GM18870 (cell line): ENCODE data around the gene TSC22D2.

Source experiments
- ATAC-seq: cut with Tn5 transposase; IDR thresholded peaks from one replicate; pipeline ENCODE4 v1.9.1; 2021; ENCODE audit warnings: moderate library complexity; ENCODE audit not compliant: unreplicated experiment

TSC22D2 gene

DNA sequence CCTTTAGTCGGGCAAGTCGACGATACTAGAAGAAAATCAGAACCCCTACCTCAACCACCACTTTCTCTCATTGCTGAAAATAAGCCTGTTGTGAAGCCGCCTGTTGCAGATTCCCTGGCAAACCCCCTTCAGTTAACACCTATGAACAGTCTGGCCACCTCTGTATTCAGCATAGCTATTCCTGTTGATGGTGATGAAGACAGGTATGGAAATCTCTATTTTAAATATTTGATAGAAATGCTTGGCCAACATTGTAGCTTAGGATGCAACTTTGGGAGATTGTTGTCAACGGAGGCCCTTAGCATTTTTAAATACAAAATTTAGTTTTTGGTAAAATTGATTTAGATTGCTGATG lies 3.0 kb downstream of the TSC22D2 start:
- no peak for ATAC-seq

GRCh38 chr3:150411546-150411945 lies 3.4 kb downstream of the TSC22D2 start:
- ATAC-seq: no peak

DNA sequence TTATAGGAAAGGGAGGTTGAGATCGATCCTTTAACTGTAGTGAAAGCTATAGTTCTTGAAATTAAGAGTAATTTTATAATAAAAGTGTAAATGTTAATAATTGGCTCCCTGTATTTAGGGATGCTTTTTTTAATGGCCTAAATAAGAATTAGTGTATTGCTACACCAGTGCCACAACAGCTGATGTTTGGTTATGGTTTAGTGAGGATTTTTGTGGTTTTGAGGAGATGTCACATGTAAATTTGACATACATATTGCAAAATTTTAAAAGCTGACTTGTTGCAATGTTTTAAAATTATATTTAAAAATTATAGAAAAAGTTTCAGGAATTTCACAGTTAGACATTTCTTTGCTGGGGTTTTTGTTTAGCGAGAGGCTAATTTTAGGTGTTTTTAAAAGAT lies 3.9 kb downstream of the TSC22D2 start:
- no peak for ATAC-seq

GRCh38 chr3:150412561-150413231 lies 4.6 kb downstream of the TSC22D2 start:
- no peak for ATAC-seq

- no peak for ATAC-seq
Measured at GRCh38 chr3:150414258-150414657, 6.2 kb downstream of the TSC22D2 start.

DNA sequence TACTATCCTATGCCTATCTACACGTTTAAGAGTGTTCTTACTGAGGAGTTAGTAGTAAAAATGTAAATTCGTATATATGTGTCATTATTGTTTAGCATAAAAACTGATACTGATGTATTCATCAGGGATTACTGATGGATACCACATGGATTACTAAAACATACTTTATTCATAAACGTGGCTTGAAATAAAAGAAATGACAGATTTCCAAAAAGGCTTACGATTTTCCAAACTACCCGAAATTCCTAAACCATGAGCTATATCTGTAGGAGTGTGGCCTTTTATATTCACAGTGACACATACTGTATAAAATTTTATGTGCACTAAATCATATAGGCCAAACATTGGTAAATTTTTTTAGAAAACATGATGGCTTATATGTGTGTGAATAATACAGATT lies 6.9 kb downstream of the TSC22D2 start:
- ATAC-seq: no peak

GRCh38 chr3:150419076-150419868 lies 11.2 kb downstream of the TSC22D2 start:
- ATAC-seq: no peak

DNA sequence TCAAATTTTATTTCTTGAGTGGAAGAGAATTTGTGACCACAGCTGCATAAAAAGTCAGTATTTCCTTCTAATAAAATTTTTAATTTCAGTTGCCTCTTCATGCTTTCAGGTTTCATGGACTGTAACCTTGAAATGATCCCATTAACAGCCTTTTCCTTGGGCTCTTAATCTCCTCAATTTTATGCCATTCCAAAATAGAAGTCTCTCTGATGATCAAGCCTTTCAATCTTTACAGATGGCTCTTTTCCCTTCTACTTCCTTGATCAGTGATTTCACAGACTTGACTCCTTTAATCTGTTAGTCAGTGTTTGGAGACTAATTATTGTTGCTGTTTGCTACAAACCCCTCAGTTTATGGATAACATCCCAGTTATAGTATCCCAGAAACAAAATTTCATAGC lies 11.9 kb downstream of the TSC22D2 start:
- ATAC-seq: no peak

DNA sequence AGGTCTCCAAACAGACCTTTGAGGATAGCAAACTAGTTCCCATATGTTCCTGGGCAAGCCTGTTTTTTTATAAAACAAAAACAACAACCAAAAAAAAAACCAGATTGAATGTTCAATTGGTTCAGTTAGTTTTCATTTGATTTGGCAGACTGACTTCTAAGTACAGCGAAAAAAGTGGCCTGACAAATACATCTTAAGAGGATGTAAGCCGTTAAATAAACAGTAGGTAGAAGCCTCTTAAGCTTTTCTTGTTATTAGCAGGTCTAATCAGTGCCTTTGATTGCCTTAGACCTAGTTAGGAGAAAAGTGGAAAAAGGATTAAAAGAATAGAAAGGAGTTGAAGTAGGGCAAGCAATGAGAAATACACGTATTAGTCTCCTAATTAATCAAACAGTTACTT lies 13.2 kb downstream of the TSC22D2 start:
- ATAC-seq: no peak

DNA sequence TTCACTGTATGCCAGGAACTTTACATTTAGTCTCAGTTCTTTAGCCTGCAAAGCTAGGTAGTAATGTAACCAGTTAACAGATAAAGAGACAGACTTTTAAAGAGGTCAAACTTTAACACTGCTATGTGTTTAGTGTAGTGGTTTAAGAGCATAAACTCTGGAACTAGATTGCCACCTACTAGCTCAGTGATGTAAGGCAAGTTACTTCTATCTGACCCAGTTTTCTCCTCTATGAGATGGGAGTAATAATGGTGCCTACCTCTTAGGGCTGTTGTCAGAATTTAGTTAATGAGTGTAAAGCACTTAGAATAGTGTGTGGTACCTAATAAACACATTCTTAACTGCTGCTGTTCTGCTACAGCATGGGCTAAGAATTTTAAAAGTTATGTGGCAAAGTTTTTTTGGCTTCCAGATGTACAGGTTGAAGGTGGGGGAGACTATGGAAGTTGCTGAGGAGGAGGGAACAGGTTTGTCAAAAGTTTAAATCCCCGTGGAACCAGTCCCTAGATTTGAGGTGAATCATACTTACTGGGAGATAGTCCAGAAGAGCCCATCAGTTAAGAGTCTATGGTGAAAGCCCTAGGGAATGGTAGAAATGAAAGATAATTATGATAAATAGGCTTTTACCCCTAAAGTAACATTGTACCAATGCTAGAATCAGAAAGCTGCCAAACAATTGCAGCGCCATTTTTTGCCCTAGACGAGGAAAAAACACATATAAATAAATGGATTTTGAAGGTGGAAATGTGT lies 13.9 kb downstream of the TSC22D2 start:
- no peak for ATAC-seq

GRCh38 chr3:150422907-150423306 lies 14.8 kb downstream of the TSC22D2 start:
- ATAC-seq: no peak

DNA sequence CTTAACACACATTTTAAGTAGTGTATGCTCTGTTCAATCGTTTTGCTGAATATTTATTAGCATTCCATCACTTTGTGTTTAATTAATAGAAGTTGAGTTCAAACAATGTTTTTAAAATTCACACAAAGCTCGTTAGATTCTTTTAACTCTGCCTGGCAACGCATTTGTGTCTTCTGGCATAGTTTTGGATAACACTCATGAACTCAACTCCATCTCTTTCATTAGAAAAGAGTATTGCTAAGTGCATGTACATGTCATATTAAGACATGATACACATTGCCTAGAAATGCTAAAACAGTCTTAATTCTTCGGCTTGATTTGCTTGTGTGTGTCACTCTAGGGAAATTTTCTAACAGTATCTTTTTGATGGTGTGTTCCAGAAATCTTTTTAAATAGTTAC lies 15.7 kb downstream of the TSC22D2 start:
- no peak for ATAC-seq

- no peak for ATAC-seq
Measured at GRCh38 chr3:150426292-150426691, 18.2 kb downstream of the TSC22D2 start.

GRCh38 chr3:150428562-150428961 lies 20.5 kb downstream of the TSC22D2 start:
- no peak for ATAC-seq

DNA sequence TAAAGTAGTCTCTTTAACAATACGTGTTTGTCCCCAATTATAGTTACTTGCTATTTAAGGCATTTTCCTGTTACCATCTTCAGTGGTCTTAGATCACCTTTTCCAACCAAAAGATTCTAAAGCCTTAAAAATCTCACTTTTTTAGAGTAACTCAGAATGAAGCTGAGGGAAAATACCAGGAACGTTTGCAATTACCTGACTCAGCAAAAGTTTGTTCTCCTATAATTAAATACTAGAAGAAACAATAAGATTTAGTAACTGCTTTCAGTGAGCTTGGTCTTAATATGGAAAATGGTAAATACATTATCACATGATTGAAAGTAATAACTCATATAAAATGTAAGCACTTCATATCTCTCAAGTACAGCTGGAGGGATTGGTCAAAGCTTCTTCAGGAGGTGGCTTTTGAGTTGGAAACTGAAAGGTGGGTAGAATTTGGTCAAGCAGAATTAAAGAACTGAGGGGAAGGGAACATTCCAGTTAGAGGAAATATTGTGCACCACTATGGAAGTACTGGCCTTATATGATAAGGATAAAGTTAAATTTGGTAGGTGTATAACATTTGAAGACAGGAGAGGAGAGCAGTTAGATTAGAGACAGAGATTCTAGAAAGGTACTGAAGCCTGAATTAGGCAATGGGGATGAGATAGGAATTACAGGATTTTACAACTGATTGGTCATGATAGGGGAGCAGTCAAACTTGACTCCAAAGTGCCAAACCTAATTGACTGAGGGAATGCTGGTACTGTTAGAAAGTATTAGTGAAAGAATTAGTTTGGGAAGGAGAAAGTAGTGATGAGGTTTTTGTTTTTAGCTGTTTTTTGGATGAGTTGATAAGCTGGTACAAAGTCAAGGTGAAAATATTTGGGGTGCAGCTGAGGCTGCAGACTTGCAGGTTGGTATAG lies 21.9 kb downstream of the TSC22D2 start:
- no peak for ATAC-seq

DNA sequence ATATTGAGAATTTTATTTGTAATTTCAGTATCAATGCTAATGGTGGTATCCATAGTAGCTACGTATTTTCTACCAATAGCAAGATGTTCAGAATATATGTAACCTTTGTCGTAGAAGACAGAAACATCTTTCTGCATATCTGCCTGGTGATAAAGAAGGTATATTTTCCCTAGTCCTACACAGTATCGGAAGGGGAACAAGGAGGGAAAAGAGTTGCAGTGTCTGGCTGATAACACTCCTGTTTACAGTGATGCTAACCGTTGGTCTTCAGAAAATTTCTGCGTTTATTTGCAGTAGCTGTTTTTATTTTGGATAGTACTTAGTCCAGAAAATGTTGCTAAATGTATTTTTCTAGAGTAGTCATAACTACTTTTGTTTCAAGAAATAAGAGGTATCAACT lies 25.2 kb downstream of the TSC22D2 start:
- ATAC-seq: no peak

DNA sequence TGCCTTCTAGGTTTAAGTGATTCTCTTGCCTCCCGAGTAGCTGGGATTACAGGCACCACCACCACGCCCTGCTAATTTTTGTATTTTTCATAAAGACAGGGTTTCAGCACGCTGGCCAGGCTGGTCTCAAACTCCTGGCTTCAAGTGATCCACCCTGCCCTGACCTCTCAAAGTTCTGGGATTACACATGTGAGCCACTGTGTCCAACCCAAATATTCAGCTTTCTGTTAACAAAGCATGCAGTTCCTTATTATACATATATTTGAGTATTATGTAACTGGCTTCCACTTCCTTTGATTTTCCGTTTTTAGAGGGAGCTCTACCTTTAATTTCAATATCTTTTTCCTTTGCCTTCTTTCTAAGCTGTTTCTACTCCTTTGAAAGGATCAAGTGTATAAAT lies 26.1 kb downstream of the TSC22D2 start:
- no peak for ATAC-seq

DNA sequence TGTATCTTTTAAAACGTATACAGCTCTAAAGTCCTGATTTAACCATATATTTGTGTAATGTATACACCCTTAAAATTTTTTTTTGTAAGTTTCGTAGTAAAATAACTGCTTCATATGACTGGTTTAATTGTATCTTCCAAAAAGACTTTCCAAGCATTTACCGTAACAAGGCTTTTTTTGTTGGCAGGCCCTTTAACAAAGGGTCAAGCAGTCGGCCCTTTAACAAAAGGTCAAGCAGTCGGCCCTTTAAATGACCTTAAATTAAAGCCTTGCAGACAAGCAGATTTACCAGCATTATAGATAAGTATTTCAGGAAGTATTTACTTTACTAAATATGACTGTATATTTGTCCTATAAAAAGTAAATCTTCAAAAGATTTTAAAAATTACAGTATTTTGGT lies 28.1 kb downstream of the TSC22D2 start:
- ATAC-seq: no peak

- no peak for ATAC-seq
Measured at GRCh38 chr3:150439657-150440056, 31.6 kb downstream of the TSC22D2 start.

DNA sequence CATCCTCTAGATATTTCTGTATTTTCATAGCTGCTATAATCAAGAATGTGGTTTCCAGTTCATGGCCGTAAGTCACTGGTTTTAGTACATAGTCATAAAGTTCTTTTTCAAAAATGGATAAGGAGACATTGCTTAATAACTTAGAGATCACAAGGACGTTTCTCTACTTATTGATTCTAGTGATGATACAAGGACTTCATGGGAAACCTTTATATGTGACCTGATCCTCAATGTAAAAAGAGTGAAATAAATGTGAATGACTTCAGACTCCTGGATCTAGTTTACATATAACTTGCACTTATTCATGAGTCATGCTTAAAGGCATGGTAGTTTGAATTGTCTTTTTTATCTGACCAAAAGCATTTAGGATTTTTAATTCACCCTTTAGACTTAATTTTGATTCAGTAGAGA lies 35.2 kb downstream of the TSC22D2 start:
- no peak for ATAC-seq

- ATAC-seq: no peak
Measured at GRCh38 chr3:150444371-150444770, 36.3 kb downstream of the TSC22D2 start.
